CD4-positive, alpha-beta T cell treated with Interferon gamma for 1 hour (primary cell): Measurements from ENCODE around the gene KCNA10.

Experiments used
- DNase-seq: peaks from one replicate; pipeline ENCODE4 v3.0.0-alpha.2; 2020

Gene KCNA10

DNA sequence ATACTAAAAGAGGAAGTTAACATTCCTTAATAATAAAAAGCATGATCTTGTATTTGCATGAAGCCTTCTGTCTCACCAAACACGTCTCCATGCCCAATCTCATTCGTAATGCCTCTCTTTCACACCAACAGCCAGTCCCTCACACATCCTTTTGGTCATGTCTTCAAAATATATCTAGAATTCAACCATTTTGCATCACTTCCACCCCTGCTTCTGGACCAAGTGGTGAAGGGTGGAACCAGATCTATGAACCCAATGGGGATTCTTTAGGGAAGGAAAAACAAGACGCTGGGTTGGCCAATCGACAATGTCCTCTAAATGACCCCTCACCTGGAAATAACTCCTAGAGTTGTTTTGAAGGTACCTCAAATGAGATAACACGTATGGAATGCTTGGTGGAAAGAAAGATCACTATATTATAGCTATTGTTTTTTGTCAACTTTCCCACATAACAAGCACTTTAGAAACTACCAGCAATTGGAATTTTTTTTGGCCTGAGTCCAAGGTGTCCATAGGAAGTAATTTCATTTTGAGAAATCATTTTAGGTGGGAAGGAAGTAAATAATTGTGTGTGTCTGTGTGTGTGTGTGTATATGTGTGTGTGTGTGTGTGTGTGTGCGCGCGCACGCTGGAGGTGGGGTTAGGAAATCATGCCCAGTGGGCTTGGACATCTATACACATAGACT, at the start of gene KCNA10:
KCNA10 (minus strand) TSS at position 51 of the 686 bp plus-strand sequence. CDS start 388 bp downstream, outside the sequence.
- no peak for DNase-seq

DNA sequence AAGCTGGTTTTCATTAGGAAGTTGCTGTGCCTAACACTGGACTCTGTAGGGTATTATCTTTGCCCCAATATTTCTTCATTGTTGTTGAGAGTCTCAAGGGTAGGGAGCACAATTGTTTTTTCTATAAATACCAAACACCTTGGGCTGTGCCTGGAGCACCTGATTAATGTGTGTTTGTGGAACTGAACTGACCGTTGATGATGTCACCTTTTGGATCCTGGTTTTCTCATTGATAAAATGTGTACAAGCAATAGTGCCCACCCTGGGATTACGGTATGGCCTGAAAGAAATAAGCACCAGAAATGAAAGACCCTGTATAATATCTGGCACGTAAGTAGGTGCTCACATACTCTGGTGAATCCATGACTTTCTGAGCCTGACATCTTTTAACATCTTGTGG, 47.9 kb upstream of the KCNA10 start:
- DNase-seq = no peak

DNA sequence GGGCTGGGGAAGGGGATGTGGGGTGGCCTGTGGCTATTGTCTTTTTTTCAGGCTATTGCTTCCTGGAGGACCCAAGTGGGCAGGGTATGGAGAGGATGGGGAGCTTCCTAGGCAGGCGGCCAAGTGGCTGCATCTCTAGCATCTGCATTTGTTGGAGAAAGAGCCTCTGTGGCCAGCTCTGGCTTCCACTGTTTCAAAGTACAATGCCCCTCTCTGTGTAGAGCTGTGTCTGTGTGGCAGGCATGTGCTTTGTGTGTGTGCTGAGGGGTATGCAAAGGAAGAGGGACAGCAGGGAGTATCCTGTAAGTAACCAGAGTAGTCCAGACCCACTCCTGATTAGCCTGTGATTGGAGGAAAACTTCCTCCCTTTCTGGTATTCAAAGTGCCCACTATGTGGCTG, 46.6 kb upstream of the KCNA10 start:
- no peak for DNase-seq

DNA sequence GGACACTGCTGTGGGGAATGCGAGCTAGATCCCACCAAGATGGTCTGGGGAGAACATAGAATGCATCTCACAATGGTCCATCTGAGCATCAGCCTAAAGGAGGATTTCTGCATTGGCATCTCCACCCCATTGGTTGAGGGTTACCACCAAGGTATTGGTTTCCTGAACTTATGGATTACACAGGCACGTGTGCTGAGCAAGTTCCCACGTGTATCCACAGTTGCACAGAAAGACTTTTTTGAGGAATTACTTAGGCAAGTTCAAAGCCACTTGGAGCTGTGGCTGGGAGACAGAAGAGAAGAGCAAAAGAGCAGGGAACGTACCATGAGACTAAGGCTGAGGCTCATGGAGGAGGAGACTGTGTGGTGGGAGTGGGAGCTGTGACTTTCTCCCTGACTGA, 44.1 kb upstream of the KCNA10 start:
- DNase-seq = no peak

DNA sequence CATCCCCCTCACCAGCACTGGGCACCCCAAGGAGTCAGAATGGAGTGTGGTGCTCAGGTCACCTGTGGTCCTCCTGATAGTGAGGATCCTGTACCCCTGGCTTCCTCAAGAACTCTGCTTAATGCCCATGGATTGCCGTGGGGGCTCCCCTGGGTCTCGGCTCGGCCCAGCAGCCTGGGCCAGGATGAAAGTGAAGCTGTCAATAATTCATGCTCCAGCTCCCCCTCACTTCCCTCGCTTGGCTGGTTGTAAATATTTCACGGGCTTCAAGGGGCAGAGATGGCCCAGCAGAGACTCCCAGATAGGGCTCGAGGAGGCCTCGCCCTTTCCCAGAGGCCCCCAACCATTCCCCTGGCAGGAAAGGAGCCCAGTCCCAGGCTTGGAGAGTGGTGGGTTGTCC, 42.6 kb upstream of the KCNA10 start:
- no peak for DNase-seq

DNA sequence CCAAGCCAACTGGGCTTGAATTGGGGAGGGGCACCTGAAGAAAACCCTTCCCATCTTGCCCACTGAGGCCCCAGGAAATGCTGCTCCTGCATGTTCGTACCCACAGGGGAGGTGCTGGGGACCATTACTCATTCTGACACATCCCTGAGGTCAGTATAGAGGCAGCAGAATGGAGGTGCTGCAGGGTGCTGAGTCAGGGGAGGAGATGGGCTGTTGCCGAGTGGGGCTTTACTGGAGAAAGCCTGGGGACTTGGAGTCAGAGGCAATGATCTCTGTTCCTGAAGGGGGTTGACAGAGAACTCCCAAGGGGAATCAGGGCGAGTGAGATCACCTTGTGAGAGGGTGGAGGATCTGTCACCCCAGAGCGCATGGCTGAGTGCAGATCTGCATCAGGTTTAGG, 40.2 kb upstream of the KCNA10 start:
- no peak for DNase-seq

DNA sequence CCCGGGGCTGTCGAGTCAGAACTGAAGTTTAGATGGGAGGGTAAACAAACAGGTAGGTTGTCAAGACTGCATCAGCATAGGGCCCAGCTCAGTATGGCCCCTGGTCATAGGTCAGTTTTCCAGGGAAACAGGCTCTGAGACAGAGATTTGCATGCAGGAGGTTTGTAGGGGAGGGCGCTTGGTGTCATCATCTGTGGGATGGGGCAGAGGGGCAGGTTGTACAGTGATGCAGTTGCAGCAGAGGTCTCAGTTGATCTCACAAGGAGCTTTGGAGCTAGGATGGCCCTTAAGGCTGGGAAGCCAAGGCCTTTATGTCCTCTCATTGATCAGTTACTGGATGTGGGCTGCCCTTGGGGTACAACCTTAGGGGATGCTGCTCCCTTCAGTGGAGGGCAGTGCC, 38.5 kb upstream of the KCNA10 start:
- no peak for DNase-seq

DNA sequence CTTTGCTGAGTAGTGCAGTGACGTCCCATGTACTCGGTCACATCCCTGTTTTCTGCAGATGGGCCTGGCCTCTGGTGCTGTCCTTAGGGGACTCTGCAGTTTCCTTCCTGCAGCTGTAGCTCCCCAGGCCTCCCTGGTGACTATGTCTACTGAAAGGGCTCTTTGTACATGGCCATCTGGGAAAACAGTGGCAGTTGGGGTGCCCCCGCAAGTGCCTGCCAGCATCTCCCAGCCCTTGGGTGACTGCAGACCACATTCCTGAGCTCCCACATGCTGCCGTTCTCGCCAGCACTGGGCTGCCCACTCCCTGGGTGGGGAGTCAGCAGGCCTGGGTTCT, 37.5 kb upstream of the KCNA10 start:
- DNase-seq = no peak

DNA sequence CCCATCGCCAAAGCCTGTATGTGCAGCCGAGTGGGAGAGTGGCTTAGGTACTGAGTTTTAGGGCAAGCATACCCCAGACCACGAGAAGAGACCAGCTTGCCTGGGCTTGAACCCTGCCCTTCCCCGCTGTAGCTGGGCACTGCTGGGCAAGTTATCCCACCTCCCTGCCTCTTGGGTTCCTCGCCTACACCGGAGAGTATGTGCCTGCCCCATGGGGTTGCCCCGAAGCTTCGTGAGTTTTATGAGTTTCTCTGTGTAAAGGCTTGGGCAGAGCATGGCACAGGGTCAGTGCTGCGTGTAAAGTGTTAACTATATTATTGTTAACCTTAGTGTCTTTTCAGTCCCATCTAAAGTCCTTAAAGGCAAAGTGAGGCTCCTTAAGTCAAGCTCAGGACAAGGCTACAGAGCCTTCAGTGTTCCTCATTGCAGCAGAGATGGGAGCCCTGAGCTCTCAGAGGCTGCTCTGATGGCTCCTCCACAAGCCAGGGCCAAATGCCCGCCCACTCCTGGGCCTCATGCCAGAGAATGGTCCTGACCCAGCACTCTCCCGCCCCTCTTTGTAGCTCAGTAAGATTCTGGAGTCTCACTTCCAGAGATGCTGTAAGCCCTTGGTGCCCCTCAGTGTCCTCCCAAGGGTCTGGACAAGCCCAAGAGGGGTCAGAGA, 37.0 kb upstream of the KCNA10 start:
- DNase-seq = no peak

DNA sequence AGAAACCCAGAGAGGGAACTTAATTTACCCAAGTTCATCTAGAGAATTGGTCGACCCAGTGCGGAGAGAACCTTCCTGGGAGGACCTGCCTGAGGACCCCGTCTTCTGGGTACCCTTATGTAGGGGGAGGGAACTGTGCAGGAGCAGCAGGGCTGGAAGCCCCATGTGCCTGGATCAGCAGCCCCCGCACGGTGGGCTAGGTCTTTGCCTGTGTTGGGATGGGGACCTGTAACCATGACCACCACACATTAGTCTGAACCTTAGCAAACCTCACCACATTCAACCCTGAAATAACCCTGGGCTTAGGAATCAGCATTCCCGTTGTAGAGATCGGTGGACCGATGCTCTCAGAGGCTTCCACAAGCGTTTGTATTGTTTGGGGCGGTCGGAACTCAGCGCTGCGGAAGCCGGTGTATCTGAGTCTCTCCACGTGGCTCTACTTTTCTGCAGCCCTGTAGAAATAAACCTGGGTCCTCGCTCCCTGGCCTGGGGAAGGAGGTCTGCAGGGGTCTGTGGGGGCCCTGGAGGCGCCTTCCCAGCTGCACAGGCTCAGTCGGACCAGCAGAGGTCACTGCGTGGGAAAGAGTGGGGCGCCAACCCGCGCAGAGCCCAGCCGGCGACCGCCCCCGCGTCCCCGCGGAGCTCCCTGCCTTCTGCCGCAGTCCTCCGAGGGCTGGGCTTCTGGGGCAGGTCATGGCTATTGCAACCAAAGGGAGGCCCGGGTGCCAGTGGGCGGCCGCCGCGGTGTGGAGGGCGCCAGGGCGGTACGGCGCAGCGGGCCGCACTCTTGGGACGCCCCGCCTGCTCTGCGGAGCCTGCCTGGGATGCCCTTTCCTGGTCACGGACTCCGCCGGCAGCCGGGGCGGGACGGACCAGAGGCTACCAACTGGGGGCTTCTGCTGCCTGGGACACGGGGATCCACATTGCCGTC, 36.2 kb upstream of the KCNA10 start:
- peak; percentile 45 for DNase-seq

DNA sequence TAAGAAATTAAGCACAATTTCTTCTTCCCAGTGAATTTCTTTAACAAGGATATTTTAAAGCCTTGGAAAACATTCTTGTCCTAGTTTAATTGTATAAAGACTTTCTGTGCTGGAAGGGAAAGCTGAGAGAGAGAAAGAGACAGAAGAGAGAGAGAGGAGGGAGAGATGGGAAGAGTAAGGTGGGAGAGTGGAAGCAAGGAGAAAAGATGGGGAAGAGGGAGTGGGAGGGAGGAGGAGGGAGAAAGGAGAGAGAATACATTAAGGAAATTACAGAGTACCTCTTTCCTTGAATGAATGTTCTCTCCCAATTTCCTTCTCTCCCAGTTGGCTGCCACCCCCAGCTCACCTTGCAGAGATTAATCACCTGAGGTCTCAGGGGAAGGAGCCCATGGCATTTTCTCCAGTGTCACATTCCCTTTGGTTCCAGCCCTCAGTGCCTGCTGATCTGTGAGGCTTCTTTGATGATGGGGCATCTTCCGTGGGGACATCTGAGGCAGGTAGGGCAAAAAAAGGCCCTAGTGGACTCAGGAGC, 32.4 kb upstream of the KCNA10 start:
- DNase-seq = no peak

DNA sequence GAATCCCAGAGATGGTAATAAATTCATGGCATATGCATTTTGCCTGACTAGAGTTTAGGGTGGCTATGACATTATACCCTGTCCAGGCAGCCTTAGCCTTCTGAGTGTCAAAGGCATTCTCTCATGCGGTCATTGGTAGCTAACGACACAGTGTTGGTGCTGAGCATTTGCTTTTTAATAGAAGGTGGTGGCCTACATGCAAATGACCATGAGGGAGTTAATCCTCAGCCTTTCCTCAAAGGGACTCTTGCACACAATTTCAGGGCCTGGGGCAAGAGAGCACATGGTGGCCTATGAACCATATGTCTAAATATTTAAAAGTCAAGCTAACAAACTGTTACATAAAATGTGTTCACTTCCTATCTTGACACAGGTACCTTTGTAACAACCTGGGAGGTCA, 30.9 kb upstream of the KCNA10 start:
- DNase-seq = no peak

DNA sequence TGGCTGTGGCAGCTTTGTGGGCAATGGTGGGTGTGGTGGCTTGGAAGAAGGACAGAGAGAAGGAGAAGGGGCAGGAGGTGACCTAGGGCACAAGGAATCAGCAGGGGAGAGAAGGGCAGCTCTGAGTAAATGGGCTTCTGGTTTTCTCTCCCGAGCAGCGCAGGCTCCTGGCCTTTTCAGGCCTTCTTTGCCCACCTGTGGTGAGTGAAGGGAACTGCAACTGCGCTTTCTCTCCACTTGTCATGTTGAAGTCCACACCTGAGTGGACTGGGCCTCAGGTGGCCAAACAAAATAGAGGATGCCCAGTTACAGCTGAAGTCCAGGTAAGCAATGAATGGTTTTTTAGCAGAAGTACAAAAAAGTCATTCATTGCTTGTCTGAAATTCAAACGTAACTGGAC, 29.4 kb upstream of the KCNA10 start:
- DNase-seq = no peak

DNA sequence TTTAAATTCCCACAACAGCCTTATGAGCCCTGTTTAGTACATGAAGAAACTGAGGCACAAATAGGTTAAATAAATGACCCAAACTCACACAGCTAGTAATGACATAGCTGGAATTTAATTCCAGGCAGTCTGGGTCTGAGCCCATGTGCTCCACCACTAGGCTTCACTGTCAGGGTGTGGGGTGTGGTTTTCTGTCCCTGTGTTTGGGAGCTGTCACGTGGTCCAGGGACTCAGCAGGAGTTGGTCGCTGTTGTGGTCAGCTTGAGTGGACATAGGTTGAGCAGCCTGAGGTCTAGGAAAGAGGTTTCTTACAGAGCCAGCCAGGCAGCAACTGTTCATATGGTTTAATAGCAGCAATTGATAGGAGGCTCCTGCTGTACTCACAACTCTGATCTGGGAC, 28.0 kb upstream of the KCNA10 start:
- no peak for DNase-seq

DNA sequence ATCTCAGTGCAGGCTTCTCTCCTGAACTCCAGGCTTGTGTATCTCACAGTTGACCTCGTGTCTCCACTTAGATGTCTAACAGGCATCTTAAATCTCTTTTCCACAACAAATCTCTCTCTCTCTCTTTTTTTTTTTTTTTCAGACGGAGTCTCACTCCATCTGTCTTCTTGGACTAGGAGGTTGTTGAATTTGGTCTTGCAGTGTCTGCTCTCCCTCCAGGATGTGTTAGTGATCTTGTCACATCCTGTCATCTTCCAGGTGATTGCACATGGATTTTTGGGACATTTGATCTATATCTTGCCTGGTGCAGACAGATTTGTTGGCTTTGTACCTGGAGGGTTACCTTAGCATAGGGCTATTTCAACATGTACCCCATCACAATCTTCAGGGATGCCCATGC, 26.5 kb upstream of the KCNA10 start:
- DNase-seq = no peak

DNA sequence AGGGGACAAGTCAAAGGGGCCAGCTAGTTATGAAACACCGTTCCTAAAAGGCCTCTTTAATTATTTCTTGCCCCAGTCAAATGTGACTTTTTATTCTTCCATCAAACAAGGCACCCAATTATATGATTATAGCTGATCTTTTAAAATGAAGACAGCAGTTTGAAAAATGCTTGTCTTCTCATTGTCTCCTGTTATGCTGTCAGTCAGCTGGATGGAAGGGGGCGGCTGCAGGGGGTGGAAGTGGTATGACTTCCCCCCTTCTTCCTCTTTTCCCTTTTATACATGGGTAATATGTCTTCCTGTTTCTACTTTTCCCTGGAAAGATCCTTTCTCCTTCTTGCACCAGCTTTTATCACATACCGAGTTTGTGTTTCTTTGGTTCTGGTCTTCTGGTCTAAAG, 25.8 kb upstream of the KCNA10 start:
- DNase-seq = no peak

DNA sequence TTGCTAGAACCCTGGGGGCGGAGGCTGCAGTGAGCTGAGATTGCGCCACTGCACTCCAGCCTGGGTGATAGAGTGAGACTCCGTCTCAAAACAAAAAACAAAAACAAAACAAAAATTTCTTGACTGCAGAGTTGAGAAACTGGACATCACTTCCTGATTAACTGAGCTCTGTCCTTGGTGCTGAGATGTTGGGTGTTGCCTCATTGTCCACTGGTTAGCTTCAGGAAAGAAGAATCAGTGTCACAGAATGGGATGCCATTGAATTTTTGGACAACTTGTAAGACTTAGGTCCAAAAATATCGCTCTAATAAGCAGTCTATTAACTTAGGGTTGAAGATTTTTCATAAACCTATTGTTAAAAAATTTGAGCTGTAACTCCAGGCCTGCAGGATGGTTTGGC, 23.8 kb upstream of the KCNA10 start:
- no peak for DNase-seq

DNA sequence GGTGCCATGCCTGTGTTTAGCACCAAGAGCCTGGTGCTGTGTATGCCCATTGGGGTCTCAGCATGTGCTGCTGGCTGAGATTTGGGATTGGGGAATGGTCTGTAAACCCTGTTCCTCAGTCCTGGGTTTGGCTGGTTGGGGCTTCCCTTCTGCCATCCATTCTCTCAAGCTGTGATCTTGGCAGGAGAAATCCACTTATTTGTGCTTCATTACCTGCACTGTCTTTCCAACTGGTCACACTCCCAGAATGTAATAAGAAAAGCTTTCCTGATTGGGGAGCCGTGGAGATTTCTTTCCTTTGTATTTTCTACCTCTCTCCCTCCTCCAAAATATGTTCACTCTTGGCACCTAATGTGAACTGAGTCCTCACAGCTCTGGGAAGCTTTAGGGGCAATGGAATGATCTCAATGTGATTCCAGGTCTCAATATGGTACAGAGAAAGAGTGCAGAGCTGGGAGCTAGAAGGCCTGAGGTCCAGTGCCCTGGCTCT, 23.0 kb upstream of the KCNA10 start:
- no peak for DNase-seq

DNA sequence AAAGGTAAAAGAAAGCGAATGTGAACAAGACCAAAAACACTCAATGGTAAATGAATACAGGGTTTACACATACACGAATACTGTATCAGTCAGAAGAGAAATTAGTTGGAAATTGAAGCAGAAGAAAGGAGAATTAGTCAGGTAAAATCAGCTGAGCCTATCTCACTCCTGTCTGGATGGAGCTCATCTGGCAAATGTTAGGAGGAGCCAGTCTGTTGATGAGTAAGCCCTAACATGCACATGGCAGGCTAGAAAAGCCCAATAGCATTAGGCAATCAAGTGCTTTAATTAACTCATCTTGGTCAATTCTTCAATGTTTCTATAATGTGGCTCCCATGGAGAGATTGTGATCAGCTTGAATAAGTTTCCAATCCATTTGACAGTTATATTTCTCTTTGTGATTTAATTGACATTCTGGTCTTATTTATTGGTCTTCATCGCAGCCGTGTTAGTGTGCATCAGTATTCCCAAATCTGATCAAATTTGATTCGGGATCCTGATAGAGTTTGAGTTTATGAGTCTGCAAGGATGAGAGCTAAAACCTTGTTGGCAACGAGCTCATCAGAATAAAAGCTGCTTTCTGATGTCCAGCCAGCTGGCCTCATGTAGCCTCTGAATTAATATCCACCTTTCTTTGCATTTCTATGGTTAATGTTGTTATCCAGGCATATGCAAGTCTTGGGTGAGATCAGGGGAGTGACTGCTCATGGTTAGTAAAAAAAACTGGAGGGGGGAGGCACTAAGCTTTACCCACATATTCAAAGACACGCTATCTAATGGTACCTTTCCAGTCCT, 22.1 kb upstream of the KCNA10 start:
- DNase-seq = no peak

DNA sequence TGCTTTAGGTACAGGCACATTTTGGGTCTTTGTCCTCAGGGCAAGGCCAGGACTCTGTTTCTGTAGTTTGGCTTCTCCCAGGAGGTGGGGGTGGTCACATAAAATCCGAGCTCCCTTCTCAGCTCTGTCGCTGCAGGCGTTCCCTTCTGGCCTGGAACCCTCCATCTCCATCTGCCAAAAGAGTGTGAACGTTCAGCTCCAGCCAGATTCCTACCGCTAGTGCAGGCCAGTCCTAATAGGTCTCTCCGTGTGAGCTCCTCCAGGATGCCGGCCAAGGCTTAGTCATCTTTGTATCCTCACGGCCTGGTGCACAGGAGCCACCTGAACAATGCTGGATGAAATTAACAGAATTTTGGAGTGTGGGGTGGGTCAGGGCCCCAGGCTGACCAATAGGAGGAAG, 19.9 kb upstream of the KCNA10 start:
- no peak for DNase-seq

DNA sequence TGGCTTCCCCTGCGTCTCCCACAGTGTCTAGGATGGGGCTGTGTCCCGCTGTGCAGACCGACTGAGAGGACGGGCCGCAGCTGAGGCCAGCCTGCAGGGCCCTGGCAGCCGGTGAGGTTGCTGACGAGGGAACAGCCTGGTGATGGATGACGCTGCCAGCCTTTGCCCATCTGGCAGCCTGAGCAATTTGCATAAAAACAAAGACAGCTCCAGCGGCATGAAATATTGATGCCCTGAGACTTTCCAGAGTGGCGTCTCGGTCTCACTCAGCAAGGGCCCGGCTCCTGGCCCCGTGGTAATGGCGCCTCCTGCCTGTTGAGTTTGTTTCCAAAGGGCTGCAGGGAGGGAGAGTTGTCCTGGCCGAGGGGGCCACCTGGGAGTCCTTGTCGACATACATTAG, 19.1 kb upstream of the KCNA10 start:
- DNase-seq = no peak

DNA sequence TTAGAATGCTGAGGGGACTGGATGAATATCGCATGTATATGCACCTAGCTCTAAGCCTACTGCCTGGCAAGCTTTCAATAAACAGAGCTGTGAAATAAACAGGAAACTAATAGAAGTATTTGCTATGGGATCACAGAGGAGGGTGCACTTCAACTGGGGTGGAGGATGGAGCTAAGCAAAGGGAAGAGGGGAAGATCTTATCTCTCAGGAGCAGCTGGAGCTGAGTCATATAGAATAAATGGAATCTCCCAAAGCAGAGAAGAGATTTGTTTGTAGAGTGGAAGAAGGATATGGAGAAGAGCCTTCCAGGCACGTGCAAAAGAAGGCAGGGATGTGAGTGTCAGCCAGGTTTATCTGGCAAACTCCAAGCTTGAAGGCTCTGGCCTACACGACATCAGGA, 17.0 kb upstream of the KCNA10 start:
- DNase-seq = no peak

DNA sequence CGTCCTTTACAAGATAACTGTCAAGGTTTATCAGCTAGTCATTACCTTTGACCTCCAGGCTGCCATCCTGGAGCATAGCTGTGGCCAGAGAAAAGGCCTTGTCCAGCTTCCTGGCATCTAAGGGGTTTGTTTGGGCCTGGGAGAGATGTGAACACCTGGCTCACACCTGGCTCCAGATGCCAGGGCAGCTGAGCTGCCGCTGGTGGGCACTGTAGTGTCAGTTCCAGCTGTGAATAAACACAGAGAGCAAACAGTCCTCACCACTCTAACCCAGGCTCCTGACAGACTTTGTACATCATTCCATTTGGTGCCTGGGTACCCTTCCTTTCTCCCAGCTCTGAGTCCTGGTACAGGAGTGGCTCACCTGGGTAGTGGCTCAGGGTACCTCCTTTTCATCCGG, 14.3 kb upstream of the KCNA10 start:
- no peak for DNase-seq
